Frontal cortex (tissue), 4 donors: ENCODE data around the gene VTI1A. TPM values are rescaled to one million over a fixed set of nuclear protein-coding genes. Genes with fewer than 3 reads are reported as not detected.
"Not testable (repeated sequence)": the region's sequence is repeated elsewhere in the genome, so short reads cannot be mapped to it uniquely, and the experiment has no call there.

ENCODE experiments used
- DNase-seq, 2 donors: peaks; one replicate each; pipeline ENCODE4 v3.0.0; 2012; ENCODE audit warnings: low spot score in 2 of 2
- FAIRE-seq: peaks from 2 replicates; lab custom pipeline; 2012; peaks lifted over from hg19 to GRCh38; lab: Jason Lieb, UNC
- total RNA-seq: library from RNA; depleted of rRNA; stranded (reverse); fragments of >200 nt; gene quantifications from one replicate; pipeline ENCODE4 v1.2.3, GENCODE V29; 2014
- donor health status: control.
- donor health status: control.
- donor health status: control.

The VTI1A gene
- total RNA-seq, 1 donor from 2014 or later, result 48.1 TPM

GRCh38 chr10:112447620-112447928 is 559 bp downstream of the VTI1A start:
- FAIRE-seq (no peak), DNase-seq (no peak)

GRCh38 chr10:112448888-112449287 is 1.9 kb downstream of the VTI1A start:
- no peak for FAIRE-seq
- no peak for DNase-seq

GRCh38 chr10:112454910-112455779 is 8.1 kb downstream of the VTI1A start:
- FAIRE-seq (no peak), DNase-seq (no peak)

- no peak for DNase-seq
- FAIRE-seq, result no peak
Observed at GRCh38 chr10:112456533-112456932, 9.5 kb downstream of the VTI1A start.

- no peak for FAIRE-seq
- no peak for DNase-seq
Observed at GRCh38 chr10:112460366-112460765, 13.4 kb downstream of the VTI1A start.

- no peak for DNase-seq
- no peak for FAIRE-seq
Observed at GRCh38 chr10:112461029-112461887, 14.2 kb downstream of the VTI1A start.

GRCh38 chr10:112464074-112464473 is 17.1 kb downstream of the VTI1A start:
- not testable (repeated sequence) for DNase-seq, FAIRE-seq

- DNase-seq (no peak), FAIRE-seq (peak; percentile 42)
Observed at GRCh38 chr10:112465299-112465883, 18.4 kb downstream of the VTI1A start.

GRCh38 chr10:112466802-112467201 is 19.8 kb downstream of the VTI1A start:
- no peak for FAIRE-seq
- DNase-seq, result no peak

- no peak for DNase-seq
- FAIRE-seq, result no peak
Observed at GRCh38 chr10:112467541-112468075, 20.6 kb downstream of the VTI1A start.

GRCh38 chr10:112471878-112472487 is 25.0 kb downstream of the VTI1A start:
- peak; percentile 83 for FAIRE-seq
- peak in 1 of 2 donors; percentile 44 for DNase-seq

- DNase-seq (no peak), FAIRE-seq (peak; percentile 86)
Observed at GRCh38 chr10:112475575-112476218, 28.7 kb downstream of the VTI1A start.

- FAIRE-seq, result no peak
- DNase-seq, result no peak
Observed at GRCh38 chr10:112481602-112482001, 34.6 kb downstream of the VTI1A start.

- FAIRE-seq, result no peak
- no peak for DNase-seq
Observed at GRCh38 chr10:112484399-112484798, 37.4 kb downstream of the VTI1A start.

- DNase-seq (no peak), FAIRE-seq (no peak)
Observed at GRCh38 chr10:112487964-112488363, 40.9 kb downstream of the VTI1A start.

- DNase-seq, result no peak
- no peak for FAIRE-seq
Observed at GRCh38 chr10:112490545-112490944, 43.5 kb downstream of the VTI1A start.

GRCh38 chr10:112491144-112491543 is 44.1 kb downstream of the VTI1A start:
- DNase-seq, result no peak
- no peak for FAIRE-seq

- no peak for FAIRE-seq
- DNase-seq, result no peak
Observed at GRCh38 chr10:112492736-112493135, 45.7 kb downstream of the VTI1A start.

- FAIRE-seq, result no peak
Observed at GRCh38 chr10:112497347-112497950, 50.4 kb downstream of the VTI1A start.

More at GRCh38 chr10:112497347-112497950, 50.4 kb downstream of the VTI1A start:
- DNase-seq, result no peak
